GM12878 (cell line): ENCODE data around the gene CTNNA2. TPM values are rescaled to one million over a fixed set of nuclear protein-coding genes. Genes with fewer than 3 reads are reported as not detected.

ENCODE experiments used
- ATAC-seq: fragments of 200-7000 bp; cut with Tn5 transposase; 3 replicates; pipeline ENCODE4 v1.9.1; 2020; ENCODE audit warnings: mild to moderate bottlenecking, moderate library complexity
- BruUV-seq: library from RNA; stranded (reverse); fragments of 400-500 nt; replicated peaks from 2 replicates; lab custom pipeline; 2021; lab: Mats Ljungman, UMichigan
- CTCF ChIA-PET: fragments of 300-600 bp; sonication (Branson Sonifier 250); formaldehyde crosslinking; extraction: SDS; loops from one replicate; lab custom pipeline; 2021; ENCODE audit warnings: inconsistent platforms; lab: Yijun Ruan, JAX
- POLR2A ChIA-PET: fragments of 350-600 bp; formaldehyde crosslinking; extraction: SDS; loops from one replicate; lab custom pipeline; 2021; ENCODE audit warnings: inconsistent platforms; lab: Charles Lee
- RAD21 ChIA-PET: fragments of 300-600 bp; sonication (Branson Sonifier 250); formaldehyde crosslinking; loops from one replicate; lab custom pipeline; 2023; ENCODE audit warnings: antibody characterized with exemption; ENCODE audit not compliant: unreplicated experiment; lab: Charles Lee
- SMC1A ChIA-PET: fragments of 300-600 bp; sonication (Branson Sonifier 250); formaldehyde crosslinking; loops from one replicate; lab custom pipeline; 2023; ENCODE audit not compliant: unreplicated experiment, uncharacterized antibody; lab: Charles Lee
- DNase-seq: peaks from one replicate; pipeline ENCODE4 v3.0.0-alpha.2; 2011; ENCODE audit warnings: low read depth, low spot score
- FAIRE-seq: peaks from 3 replicates; lab custom pipeline; 2011; peaks lifted over from hg19 to GRCh38; lab: Jason Lieb, UNC
- H2AFZ ChIP-seq: 2 replicates; pipeline ENCODE4 v1.6.0; 2011; ENCODE audit warnings: low read depth, low read length, control low read depth; ENCODE audit not compliant: control insufficient read depth
- H3K27ac ChIP-seq: 2 replicates; pipeline ENCODE4 v1.5.1; 2011; ENCODE audit warnings: control low read depth; ENCODE audit not compliant: control insufficient read depth, insufficient read depth
- H3K27me3 ChIP-seq, 2 experiments: replicated peaks in 1 of 2; 2 replicates each; pipeline versions ENCODE4 v1.6.0 to v1.6.1; 2011; ENCODE audit warnings: low read length in 1 of 2; ENCODE audit not compliant: control insufficient read depth in 2 of 2, insufficient read depth in 2 of 2
- H3K36me3 ChIP-seq, 2 experiments: 2 replicates each; pipeline ENCODE4 v1.5.1; 2011; ENCODE audit warnings: low read length in 1 of 2; ENCODE audit not compliant: control insufficient read depth in 2 of 2, insufficient read depth in 2 of 2
- H3K4me1 ChIP-seq: 2 replicates; pipeline ENCODE4 v1.6.1; 2011; ENCODE audit warnings: mild to moderate bottlenecking, low read length, moderate library complexity, mixed read lengths; ENCODE audit not compliant: control insufficient read depth, insufficient read depth
- H3K4me2 ChIP-seq: 2 replicates; pipeline ENCODE4 v1.6.0; 2011; ENCODE audit warnings: control low read depth; ENCODE audit not compliant: control insufficient read depth, insufficient read depth
- H3K4me3 ChIP-seq: fragments of 200-600 bp; sonication (generic); 2 replicates; pipeline ENCODE4 v1.5.1; 2016
- H3K79me2 ChIP-seq: 2 replicates; pipeline ENCODE4 v1.6.0; 2011; ENCODE audit warnings: low read length; ENCODE audit not compliant: control insufficient read depth, insufficient read depth
- H3K9ac ChIP-seq: 2 replicates; pipeline ENCODE4 v1.8.0; 2011; ENCODE audit warnings: low read length, control low read depth, mixed read lengths; ENCODE audit not compliant: control insufficient read depth, insufficient read depth
- H3K9me3 ChIP-seq: replicated peaks from 3 replicates; pipeline ENCODE4 v1.5.1; 2011; ENCODE audit warnings: mild to moderate bottlenecking, low read length; ENCODE audit not compliant: control insufficient read depth, insufficient read depth
- H4K20me1 ChIP-seq: 2 replicates; pipeline ENCODE4 v1.6.0; 2011; ENCODE audit not compliant: control insufficient read depth, insufficient read depth
- ASH2L ChIP-seq: fragments of 300-600, 200-600 bp; sonication (generic); IDR thresholded peaks from 2 replicates; pipeline ENCODE4 v1.6.1; 2017; ENCODE audit warnings: low read depth, mild to moderate bottlenecking, borderline replicate concordance
- CBX5 ChIP-seq: sonication (generic); IDR thresholded peaks from 2 replicates; pipeline ENCODE4 v1.6.1; 2016; ENCODE audit warnings: low read depth, moderate library complexity, mild to moderate bottlenecking, inconsistent platforms
- CEBPB ChIP-seq, 2 experiments: fragments of 150-350 bp in 1 of 2; IDR thresholded peaks; 2 replicates each; pipeline ENCODE4 v1.6.1; 2012 to 2014; ENCODE audit warnings: low read depth in 2 of 2, low read length in 2 of 2, borderline replicate concordance in 1 of 2, inconsistent platforms in 1 of 2
- FOXM1 ChIP-seq: IDR thresholded peaks from 2 replicates; pipeline ENCODE4 v1.6.1; 2012; ENCODE audit warnings: low read depth, mild to moderate bottlenecking, inconsistent platforms, low read length, moderate library complexity
- KLF5 ChIP-seq: fragments of 450-650 bp; IDR thresholded peaks from 2 replicates; pipeline ENCODE4 v1.6.1; 2014; ENCODE audit warnings: mild to moderate bottlenecking; ENCODE audit not compliant: partially characterized antibody
- PML ChIP-seq: IDR thresholded peaks from 2 replicates; pipeline ENCODE4 v1.6.1; 2012; ENCODE audit warnings: low read length, inconsistent platforms
- RB1 ChIP-seq: fragments of 450-650 bp; formaldehyde crosslinking; IDR thresholded peaks from 2 replicates; pipeline ENCODE4 v1.6.1; 2017; ENCODE audit warnings: mild to moderate bottlenecking, borderline replicate concordance
- RELA ChIP-seq: fragments of 450-650 bp; IDR thresholded peaks from 2 replicates; pipeline ENCODE4 v1.8.0; 2014; ENCODE audit warnings: borderline replicate concordance; ENCODE audit not compliant: partially characterized antibody
- RELB ChIP-seq: fragments of 450-650 bp; IDR thresholded peaks from 2 replicates; pipeline ENCODE4 v1.6.1; 2017; ENCODE audit warnings: low read depth, mild to moderate bottlenecking, moderate library complexity
- SMARCA5 ChIP-seq: fragments of 450-650 bp; IDR thresholded peaks from 2 replicates; pipeline ENCODE4 v1.6.1; 2017; ENCODE audit warnings: mild to moderate bottlenecking
- TCF7 ChIP-seq: IDR thresholded peaks from 2 replicates; pipeline ENCODE4 v1.6.1; 2014; ENCODE audit warnings: antibody characterized with exemption, borderline replicate concordance
- WGBS: methylation state at CpG from one replicate; pipeline ENCODE4 v1.1.6; 2016; ENCODE audit warnings: low lambda C conversion rate; ENCODE audit not compliant: insufficient replicate concordance, insufficient coverage; ENCODE audit errors: missing lambda C conversion rate; 5-methylcytosine and 5-hydroxymethylcytosine counted together
- in situ Hi-C: fragments of 300-500 bp; cut with MboI; formaldehyde crosslinking; loops from 9 replicates; pipeline ENCODE4 v1.14.3; 2018; ENCODE audit warnings: mixed read lengths
- intact Hi-C: fragments of 100-400 bp; cut with micrococcal nuclease; formaldehyde crosslinking; loops from one replicate; pipeline ENCODE4 v1.14.2; 2022; ENCODE audit not compliant: unreplicated experiment
- polyA plus RNA-seq, 11 experiments: library from polyadenylated mRNA; depleted of rRNA in 4 of 11; unstranded in 6 of 11; stranded (reverse) in 5 of 11; fragments of >200 nt; fragmentation: Nextera tagmentation in 4 of 11; fragmentation: Illumina TruSeq in 1 of 11; extraction: Ambion mirVana in 4 of 11; extraction: Trizol in 1 of 11; gene quantifications; 1 replicate in 1 of 11; 2 replicates in 10 of 11; pipeline versions ENCODE4 v1.2.1 to v1.2.3, GENCODE V29; 2011 to 2016; ENCODE audit warnings: inconsistent platforms in 2 of 11, missing spikeins in 2 of 11, low read depth in 1 of 11
- total RNA-seq, 4 experiments: library from RNA; depleted of rRNA in 3 of 4; stranded (reverse); fragments of >200 nt in 3 of 4; fragmentation: Illumina TruSeq in 1 of 4; extraction: Trizol in 1 of 4; gene quantifications; 2 replicates each; pipeline versions ENCODE4 v1.2.1 to v1.2.3, GENCODE V29; 2013 to 2021

CTNNA2 gene
- total and polyA plus RNA-seq, 10 of the 15 experiments (the other 5 are each of a cell fraction or from before 2014, with no cell fraction given), result 2.4 to 36.2 (median 6.6) TPM

GRCh38 chr2:80392441-80392840 lies 879.6 kb downstream of the CTNNA2 start:
- no TSS peak for BruUV-seq
- SMC1A ChIA-PET, result interaction anchor here (0.8 kb wide), 1 partner anchor 106 kb away, joined by 4 read pairs; no protein-coding TSS in a partner anchor

More at GRCh38 chr2:80392441-80392840, 879.6 kb downstream of the CTNNA2 start:
- ChIA-PET RAD21 (interaction anchor here (1.3 kb wide), 1 partner anchor 107 kb away, joined by 5 read pairs; no protein-coding TSS in a partner anchor), CTCF (no interaction called here), POLR2A (no interaction called here)
- Histone ChIP-seq H3K27ac (no peak overlapping the region), H4K20me1 (no peaks in the 10 kb centered on the region), H3K4me2 (no peak overlapping the region), H3K79me2 (no peaks in the 10 kb centered on the region), H3K4me1 (no peaks in the 10 kb centered on the region), H3K27me3 (no peaks in the 10 kb centered on the region), H3K9ac (no peak overlapping the region), H2AFZ (no peak overlapping the region), H3K4me3 (no peak overlapping the region), H3K9me3 (no peaks in the 10 kb centered on the region), H3K36me3 (no peaks in the 10 kb centered on the region)
- 0% methylated on average over 2 of the region's 2 CpGs for WGBS
- no peak for DNase-seq
- no peak for TF ChIP-seq CBX5
- no peak for TF ChIP-seq RELB
- TF ChIP-seq FOXM1, result no peak
- no peak for TF ChIP-seq CEBPB (IDR thresholded peaks at IDR 0.05; ENCODE audit: borderline replicate concordance in 1 of 2, low read depth in 2 of 2, low read length in 2 of 2)
- no peak for TF ChIP-seq RB1
- TF ChIP-seq TCF7, result no peak
- no peak for TF ChIP-seq KLF5
- TF ChIP-seq SMARCA5, result no peak
- TF ChIP-seq RELA, result no peak
- TF ChIP-seq ASH2L, result no peak
- TF ChIP-seq PML, result no peak
- in situ Hi-C loops, result no loop called here
- FAIRE-seq, result no peak
- ATAC-seq, result no peak
- intact Hi-C loops, result no loop called here
